ENCODE measurements around the gene SLC17A8.

SLC17A8 gene

GRCh38 chr12:100371146-100371545 is 14.3 kb downstream of the SLC17A8 start:
- DNase-seq (ENCODE audit: low read depth) = no peak

- DNase-seq (ENCODE audit: low read depth) = no peak
These were observed 16.2 kb downstream of the SLC17A8 start for GRCh38 chr12:100372853-100373640.

GRCh38 chr12:100375038-100375735 is 18.3 kb downstream of the SLC17A8 start:
- no peak for DNase-seq (ENCODE audit: low read depth)

GRCh38 chr12:100376161-100376560 is 19.3 kb downstream of the SLC17A8 start:
- no peak for DNase-seq (ENCODE audit: low read depth)

- DNase-seq (ENCODE audit: low read depth) = no peak
These were observed 24.5 kb downstream of the SLC17A8 start for GRCh38 chr12:100381379-100381778.

- no peak for DNase-seq (ENCODE audit: low read depth)
These were observed 25.5 kb downstream of the SLC17A8 start for GRCh38 chr12:100382338-100382737.

- no peak for DNase-seq (ENCODE audit: low read depth)
These were observed 27.0 kb downstream of the SLC17A8 start for GRCh38 chr12:100383586-100384558.

GRCh38 chr12:100384559-100384935 is 27.7 kb downstream of the SLC17A8 start:
- no peak for DNase-seq (ENCODE audit: low read depth)

GRCh38 chr12:100388382-100388781 is 31.5 kb downstream of the SLC17A8 start:
- no peak for DNase-seq (ENCODE audit: low read depth)

GRCh38 chr12:100391856-100392255 is 35.0 kb downstream of the SLC17A8 start:
- DNase-seq (ENCODE audit: low read depth) = no peak

GRCh38 chr12:100393200-100393599 is 36.3 kb downstream of the SLC17A8 start:
- no peak for DNase-seq (ENCODE audit: low read depth)

- DNase-seq (ENCODE audit: low read depth) = no peak
These were observed 38.9 kb downstream of the SLC17A8 start for GRCh38 chr12:100395811-100396210.

GRCh38 chr12:100398307-100398706 is 41.4 kb downstream of the SLC17A8 start:
- DNase-seq (ENCODE audit: low read depth) = no peak

GRCh38 chr12:100399095-100399494 is 42.2 kb downstream of the SLC17A8 start:
- no peak for DNase-seq (ENCODE audit: low read depth)

GRCh38 chr12:100401660-100402059 is 44.8 kb downstream of the SLC17A8 start:
- no peak for DNase-seq (ENCODE audit: low read depth)

- DNase-seq (ENCODE audit: low read depth) = no peak
These were observed 45.9 kb downstream of the SLC17A8 start for GRCh38 chr12:100402763-100403162.

GRCh38 chr12:100403446-100403845 is 46.6 kb downstream of the SLC17A8 start:
- DNase-seq (ENCODE audit: low read depth) = no peak

GRCh38 chr12:100404769-100405407 is 48.0 kb downstream of the SLC17A8 start:
- DNase-seq (ENCODE audit: low read depth) = no peak

GRCh38 chr12:100413001-100413400 is 56.1 kb downstream of the SLC17A8 start:
- DNase-seq (ENCODE audit: low read depth) = no peak

GRCh38 chr12:100414739-100415138 is 57.9 kb downstream of the SLC17A8 start:
- no peak for DNase-seq (ENCODE audit: low read depth)

GRCh38 chr12:100422646-100423045 is 65.8 kb downstream of the SLC17A8 start:
- no peak for DNase-seq (ENCODE audit: low read depth)

GRCh38 chr12:100426145-100426544 is 69.3 kb downstream of the SLC17A8 start:
- no peak for DNase-seq (ENCODE audit: low read depth)
